Glomerular visceral epithelial cell (primary cell): ENCODE data around the gene TICRR.

Experiments used
- DNase-seq: peaks from one replicate; pipeline ENCODE4 v3.0.0-alpha.2; 2016; ENCODE audit errors: extremely low spot score

The TICRR gene

DNA sequence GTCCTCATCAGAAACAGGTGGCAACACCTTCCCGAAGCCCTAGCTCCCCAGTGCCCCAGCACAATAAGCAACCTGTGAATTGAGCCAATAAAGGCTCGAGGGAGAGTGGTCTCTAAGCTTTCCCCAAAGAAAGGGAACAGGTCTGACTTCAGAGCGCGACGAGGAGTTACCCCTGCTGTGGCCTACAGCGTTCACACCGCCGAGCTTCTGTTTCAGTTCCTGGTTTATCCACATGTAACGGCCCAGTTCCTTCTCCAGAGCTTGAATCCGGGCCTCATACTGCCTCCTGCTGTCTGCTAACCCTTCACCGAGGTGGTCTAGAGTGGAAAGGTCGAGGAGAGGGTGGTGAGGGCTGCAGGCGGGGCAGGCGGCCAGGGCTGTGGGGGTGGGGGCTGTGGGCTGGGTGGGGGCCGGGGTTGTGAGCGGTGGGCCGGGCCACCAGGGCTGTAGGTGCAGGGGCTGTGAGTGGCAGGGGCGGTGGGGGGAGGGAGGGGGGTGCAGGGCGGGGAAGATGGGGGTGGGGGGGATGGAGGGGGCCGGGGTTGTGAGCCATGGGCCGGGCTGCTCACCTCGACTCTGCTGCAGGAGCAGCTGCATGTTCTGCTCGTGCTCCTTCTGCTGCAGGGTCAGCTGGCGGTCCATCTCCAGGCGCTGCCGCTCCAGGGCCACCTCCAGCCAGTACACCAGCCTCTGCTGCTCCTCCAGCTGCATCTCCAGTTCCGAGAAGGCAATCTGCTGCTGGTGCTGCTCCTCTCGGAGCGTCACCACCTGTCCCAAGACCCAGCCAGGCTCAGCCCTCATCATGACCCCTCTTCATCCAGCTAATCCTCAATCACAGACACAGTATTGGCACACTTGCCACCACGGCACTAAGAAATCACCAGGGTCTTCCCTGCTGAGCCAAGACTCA lies 53.8 kb downstream of the TICRR start:
- DNase-seq = no peak

DNA sequence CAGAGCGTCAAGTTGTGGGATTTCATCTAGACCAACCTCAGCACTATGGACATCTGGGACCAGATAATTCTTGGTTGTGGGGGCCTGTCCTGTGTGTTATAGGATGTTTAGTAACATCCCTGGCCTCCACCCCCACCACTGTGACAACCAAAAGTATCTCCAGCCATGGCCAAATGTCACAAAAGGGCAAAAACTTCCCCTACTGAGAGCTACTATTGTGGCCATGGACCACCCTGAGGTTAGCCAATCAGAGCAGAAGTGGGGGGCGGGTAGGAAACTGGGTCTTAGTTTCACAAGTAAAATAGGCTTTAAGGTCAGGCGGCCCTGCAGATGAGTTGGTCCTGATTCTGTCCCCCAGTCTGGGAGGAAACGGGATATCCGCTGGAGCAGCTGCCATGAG lies 54.6 kb downstream of the TICRR start:
- no peak for DNase-seq

DNA sequence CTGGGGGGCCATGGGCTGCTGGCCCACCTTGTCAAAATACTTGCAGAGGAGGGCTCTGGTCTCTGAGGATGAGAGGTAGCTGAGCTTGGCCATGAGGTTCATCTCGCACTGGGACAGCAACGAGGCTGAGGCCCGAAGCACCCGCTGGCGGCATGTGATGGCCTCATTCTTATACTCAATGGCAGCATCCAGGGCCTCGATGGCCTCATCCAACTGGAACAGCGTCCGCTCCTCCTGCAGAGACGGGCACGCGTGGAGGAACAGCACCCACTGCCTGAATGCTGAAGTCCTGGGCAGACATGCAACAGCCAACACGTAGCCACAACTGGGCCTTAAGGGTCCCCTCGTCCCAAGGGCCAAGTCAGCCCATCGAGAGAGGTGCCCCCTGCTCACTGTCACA lies 55.0 kb downstream of the TICRR start:
- DNase-seq = no peak

DNA sequence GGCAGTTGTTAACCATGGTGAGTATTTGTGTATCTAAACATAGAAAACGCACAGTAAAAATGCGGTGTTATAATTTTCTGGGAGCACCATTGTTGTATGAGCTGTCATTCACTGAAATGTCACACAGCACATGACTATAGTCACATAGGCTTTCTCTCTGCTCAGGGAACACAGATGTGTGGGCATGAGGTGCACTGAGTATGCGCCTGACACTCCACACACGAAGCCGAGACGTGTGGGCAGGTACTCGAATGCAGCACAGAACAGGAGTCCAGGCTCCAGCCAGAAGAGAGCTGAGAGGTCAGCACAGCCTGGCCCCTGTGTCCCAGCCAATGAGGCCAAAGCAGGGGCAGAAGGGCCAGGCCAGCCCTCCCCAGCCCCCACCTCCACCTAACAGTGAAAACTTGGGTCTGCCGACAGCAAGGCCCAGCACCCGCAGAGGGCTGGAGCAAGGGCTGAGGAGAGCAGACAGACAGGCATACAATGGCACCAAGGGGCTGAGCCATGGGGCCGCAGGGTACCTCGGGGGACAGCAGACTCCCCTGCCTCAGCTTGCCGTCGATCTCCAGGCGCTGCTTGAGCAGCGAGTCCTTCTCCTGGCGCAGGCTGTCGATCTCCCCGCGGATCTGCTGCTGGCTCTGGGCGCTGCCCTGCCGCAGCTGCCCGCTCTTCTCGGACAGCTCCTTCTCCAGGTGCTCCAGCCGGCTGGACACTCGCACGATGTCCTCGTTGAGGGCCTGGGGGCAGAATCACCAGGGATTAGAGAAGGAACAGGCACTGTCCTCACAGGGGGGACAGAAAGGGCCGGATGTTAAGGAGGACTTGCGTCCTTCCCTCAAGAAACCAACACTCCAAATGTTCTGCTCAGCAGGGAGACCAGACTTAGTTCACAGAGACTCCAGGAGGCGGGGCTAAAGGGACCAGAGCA lies 56.0 kb downstream of the TICRR start:
- no peak for DNase-seq

DNA sequence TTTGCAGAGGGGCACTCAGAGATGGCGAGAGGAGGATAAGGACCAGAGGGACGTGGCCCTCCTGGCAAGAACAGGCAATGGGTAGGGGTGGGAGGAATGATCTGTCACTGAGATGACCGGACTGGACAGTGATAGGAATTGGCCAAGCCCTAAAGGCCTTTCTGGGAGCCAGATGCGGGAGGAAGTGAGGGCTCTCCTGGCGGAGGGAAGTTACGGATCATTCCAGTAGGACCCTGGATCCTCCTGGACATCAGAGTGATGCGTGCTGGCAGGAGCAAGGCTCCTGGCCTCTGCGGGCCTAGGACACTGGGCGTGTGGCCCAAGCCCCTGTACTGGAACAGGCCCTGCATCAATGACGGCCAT lies 56.6 kb downstream of the TICRR start:
- DNase-seq = no peak

DNA sequence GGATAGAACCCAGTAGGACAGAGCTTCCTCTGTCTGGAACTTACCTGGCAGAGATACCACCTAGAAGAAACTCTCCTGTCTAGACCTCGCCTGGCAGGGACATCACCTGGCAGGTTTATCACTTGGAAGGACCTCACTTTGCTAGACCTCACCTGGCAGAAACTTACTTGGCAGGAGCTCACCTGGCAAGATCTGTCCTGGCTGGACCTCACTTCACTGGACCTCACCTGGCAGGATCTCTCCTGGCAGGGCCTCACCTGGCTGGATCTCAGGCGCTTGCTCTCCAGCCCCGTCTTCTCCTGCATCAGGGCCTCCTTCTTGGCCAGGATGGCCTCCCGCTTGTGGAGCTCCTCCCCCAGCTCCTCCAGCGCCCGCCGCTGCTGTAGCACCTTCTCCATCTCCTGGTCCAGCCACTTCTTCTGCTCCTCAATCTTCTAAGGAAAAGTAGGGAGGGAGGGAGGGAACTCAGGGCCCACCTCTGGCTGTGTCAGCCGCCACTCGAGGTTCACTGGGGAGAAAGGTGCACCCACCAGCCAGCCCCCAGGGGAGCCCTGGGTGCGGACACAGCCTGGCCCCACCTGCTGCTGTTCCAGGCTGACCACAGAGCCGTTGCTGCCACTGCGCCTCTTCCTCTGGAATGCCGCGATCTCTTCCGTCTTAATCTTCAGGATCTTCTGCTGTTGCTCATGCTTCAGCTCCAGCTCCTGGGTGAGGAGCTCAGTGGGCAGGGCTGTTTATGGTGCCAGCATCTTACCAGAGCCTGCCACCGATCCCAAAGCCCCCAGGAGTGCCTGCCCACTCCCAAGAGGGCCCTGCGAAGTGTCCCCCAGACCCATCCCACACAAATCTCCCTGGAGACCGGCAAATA lies 57.5 kb downstream of the TICRR start:
- no peak for DNase-seq

DNA sequence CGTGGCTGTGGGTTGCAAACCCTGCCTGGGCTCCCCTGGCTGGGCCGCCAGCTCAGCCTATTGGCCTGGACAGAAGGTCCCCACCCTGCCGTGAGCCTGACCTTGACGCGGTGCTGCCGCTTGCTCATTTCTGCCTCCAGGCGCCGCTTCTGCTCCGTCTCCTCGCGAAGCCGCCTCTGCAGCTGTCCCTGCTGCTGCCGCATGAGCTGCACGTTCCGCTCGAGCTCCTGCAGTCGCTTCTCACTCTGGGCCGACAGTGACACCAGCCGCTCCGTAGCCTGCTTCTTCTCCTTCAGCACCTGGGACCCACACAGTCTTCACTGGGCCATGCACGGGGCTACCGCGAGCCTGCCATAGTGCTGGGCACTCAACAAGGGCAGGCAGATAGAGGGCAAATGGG lies 58.3 kb downstream of the TICRR start:
- DNase-seq = no peak

DNA sequence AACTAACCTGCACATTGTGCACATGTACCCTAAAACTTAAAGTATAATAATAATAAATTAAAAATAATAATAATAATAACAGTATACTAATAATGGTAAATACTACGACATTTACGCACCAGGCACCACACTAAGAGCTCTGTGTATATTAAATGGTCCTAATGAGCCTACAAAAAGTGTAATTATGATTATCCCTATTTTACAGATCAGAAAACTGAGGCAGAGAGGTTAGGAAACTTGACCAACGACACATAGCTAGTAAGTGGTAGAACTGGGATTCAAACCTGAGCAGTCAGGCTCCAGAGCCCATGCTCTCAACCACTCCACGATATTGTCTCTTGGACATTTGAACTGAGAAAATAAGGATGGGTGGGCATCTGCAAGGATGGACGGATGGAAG lies 65.0 kb downstream of the TICRR start:
- DNase-seq = no peak

DNA sequence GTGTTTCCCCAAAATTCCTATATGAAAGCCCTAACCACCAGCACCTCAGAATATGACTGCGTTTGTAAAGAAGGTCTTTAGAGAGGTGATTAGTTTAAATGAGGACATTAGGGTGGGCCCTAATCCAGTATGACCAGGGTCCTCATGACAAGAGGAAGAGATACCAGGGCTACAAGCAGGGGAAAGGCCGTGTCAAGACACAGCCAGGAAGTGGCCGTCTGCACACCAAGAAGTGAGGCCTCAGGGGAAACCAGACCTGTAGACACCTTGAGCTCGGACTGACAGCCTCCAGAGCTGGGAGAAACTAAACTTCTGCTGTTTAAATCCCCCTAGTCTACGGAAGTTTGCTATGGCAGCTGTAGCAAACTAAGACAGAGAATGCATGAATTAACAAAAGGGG lies 65.8 kb downstream of the TICRR start:
- DNase-seq = no peak

DNA sequence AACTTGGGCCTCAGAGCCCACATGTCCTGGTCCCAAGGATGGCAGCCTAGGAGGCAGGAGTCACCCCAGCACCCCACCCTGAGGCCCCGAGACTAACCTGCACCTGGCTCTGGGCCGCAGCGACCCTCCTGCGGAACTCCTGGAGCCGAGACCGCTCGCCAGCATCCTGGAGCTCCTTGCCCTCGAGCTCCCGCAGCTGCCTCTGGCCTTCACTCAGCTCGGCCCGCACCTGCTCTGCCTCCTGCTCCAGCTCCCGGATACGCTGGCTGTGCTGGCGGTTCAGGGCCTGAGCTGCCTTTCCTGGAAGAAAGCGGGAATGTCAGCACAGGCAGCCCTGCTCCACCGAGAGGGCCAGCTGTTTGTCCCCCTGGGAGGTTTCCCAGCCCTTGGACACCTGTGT lies 66.8 kb downstream of the TICRR start:
- DNase-seq = no peak

DNA sequence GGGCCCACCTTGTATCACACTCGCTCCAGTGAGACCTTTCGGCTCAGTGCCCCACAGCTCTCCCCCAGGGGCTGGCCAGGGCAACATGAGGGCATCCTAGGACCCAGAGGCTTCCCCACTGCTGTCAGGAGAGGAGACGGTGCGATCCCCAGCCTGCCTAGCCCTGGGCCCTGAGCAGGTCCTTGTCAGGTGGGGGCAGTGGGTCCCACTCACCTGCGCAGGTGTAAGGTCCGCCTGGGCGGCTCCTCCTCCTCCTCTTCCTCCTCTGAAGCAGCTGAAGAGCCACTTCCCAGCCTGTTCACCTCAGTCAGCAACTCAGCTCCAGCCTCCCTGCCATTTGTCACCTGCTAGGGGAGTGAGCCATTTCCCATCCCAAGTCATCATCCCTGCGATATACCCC lies 70.4 kb downstream of the TICRR start:
- DNase-seq = no peak

DNA sequence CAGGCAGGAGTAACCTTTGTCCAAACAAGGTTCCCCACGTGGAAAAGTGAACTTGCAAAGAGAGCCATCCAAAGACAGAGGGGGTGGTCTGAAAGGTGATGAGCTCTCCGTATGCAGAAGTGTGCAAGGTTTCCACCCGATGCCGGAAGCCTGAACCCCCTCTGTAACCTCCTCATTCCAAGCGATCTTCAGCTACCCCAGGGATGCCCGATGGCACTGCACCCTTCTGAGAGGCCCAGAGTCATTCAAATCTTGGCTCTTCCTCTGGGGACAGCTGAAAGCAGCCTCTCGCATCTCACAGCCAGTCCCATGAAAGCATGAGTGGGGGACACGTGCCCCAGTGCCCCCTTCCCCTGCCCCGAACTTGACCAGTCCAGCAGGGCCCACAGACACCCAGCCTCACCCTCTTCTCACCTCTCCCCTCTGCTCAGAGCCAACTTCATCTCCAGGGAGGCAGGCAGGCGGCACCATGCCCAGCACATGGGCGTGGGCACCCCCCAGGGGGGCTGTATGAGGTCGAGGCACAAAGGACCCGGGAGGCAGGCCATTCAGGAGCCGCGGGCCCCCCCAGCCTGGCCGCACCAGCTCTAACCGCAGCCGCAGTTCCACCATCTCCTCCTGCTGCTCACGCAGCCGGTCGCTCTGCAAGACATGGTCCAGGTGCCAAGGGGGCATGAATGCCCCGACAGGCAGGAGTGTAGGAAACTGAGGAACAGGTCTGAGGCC lies 71.3 kb downstream of the TICRR start:
- no peak for DNase-seq

DNA sequence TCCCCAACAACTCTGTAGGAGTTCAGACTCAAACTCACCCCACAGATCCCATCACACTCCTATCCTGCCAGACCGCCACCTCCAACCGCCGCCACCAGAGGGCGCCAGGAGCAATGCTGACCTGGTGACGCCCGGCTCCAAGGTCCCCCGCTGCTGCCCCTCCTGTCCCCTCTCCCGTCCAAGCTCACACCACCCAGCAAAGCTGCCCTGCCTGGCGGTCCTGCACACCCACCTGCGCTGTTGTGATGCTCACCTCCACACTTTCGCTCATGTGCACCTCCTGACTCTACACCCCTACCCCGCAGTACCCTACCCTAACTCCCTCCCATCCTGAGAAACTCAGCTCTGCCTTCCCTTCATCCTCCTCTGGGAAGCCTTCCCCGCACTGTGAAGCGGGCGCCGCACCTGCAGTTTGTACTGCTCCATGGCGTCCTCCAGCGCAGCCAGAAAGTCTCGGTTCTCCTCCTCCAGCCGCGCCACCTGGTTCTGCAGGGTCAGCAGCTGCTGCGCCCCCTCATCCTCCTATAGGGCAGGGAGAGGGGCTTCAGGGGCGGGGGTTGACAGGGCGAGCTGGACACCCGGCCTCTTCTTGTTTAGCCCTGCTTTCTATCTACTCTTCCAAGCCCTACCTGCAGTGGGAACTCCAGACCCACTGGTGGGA lies 72.1 kb downstream of the TICRR start:
- DNase-seq = peak; percentile 65

DNA sequence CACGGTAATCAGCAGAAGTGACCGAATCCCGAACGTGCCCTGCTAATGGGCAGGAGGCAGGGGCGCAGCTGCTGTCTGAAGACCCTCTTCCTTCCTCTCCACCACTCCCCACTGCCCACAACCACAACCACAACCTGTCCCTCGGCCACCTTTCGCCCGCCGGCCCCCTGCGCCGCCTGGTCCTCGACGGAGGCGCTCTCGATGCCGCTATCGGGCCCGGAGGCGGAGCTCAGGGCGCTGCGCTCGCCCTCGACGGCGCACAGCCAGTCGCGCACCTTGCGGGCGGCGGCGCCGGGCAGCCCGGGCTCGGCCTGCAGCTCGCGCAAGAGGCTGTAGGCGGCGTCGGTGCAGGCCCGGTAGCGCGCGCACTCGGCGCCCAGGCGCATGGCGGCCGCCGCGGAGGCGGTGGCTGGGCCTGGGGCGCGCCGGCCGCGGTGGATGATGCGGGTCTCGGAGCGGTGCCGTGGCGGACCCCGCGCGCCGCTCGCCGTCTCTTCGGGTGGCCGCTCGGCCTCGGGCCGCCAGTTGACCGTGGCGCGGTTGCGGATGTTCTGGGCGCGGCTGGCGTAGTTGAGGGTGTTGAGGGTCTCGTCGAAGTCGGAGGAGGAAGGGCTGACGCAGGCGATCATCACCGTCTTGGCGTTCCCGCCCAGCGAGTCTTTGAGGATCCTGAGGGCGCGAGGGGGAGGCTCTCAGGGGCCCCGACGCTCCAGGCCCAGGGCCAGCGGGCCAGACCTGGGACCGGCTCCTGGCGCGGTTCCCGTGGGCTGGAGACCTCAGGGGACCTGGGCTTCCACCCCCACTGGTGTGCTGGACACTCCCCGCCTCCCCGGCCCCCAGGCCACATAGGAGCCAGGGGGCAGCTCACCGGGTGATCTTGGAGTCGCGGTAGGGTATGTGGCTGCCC lies 73.1 kb downstream of the TICRR start:
- no peak for DNase-seq

DNA sequence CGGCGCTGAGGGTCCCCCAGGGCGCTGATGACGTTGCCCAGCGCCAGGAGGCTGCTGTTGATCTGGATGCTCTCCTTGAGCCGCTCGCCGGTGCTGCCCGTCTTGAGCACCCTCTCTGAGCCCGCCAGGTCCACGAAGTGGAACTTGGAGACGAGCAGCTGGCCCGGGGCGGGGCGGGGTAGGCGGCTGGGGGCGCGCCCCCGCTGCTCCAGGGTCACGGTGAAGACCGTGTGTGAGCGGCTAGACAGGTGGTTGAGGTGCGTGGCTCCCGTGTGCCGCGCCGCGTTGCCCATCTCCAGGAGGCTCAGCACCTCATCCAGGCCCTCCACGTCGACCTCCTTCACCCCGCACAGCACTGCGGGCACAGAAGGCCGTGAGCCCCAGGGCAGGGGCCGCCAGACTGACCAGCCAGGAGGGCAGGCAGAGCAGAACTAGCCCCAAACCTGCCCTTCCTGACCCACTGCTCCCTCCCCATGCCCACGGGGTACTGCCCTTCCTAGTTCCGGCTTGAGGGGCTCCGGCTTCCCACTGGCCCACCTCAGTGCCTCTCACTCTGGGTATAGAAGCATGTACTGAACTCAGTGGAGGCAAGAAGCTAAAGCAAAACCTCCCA lies 73.8 kb downstream of the TICRR start:
- no peak for DNase-seq

DNA sequence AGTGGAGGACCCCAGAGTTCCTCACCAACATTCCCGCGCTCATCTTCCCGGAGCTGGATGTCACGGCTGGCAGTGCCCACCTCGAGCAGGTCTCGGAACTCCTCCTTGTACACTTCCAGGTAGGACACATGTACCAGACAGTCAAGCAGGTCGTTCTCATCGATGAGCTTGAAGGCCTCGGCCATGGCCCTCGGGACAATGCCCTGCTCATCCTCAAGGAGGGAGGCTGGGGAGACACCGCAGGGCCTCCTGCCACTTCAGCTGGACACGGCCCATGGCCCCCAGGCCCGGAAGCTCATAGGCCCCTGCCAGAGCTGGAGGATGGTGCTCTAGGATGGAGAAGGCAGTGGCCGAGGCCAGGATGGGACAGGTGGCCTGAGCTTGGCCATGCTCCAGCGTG lies 74.4 kb downstream of the TICRR start:
- DNase-seq = no peak

DNA sequence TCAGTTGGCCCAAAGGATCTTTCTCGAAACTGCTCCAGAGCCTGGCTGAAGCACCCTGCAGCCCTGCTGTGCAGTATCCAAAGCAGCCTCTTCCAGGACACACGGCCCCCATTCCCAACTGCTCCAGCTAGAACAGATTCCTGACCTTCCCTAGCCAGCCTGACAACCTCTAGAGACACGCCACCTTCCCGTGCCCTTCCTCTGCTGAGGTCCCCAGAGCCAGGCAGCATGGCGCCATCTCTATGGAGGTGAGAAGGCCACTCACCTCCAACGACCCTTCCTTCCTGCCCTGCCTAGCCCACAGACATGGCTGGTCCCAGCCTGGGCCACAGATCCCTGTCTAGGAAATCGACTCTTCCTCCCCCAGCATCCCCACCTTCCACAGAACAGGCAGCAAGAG lies 76.9 kb downstream of the TICRR start:
- DNase-seq = no peak

DNA sequence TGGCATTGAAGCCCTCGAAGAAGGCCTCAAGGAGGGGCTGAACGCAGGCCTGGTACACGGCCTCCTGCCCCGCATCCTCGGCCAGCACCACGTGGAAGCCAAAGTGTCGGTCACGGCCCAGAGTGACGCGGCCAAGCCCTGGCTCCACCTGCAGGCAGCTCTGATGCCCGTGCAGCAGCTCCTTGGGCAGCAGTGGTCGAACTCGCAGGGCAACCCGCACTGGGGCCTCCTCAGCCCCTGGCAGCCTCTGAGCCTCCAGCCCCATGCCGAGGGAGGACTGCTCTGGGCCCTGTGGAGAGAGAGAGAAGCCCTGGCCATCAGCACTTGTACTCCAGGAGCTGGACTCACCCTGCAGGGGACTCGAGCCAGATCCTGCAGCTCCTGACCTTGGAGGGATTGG lies 77.4 kb downstream of the TICRR start:
- no peak for DNase-seq

DNA sequence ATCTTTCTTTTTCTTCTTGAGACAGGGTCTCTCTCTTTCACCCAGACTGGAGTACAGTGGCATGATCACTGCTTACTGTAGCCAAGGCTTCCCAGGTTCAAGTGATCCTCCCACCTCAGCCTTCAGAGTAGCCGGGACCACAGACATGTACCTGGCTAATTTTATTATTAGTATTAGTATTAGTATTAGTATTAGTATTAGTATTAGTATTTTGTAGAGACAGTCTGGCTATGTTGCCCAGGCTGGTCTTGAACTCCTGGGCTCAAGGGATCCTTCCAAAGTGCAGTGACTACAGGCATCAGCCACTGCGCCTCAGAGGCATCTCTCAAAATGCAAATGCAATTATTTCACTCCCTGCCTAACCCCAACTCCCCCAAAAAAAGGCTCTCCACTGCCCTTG lies 78.3 kb downstream of the TICRR start:
- no peak for DNase-seq
